C4-2B (cell line): ENCODE data around the gene SLC39A1.

Experiments
- H3K27ac ChIP-seq: fragments of 450-650 bp; 2 replicates; pipeline ENCODE4 v1.5.1; 2017
- ZFX ChIP-seq: fragments of 450-650 bp; IDR thresholded peaks from 2 replicates; pipeline ENCODE4 v1.6.1; 2017
- TF ChIP-seq, protein P1 (sequence below): fragments of 450-650 bp; conservative IDR thresholded peaks from 2 replicates; pipeline ENCODE4 v1.5.1; 2017; ENCODE audit warnings: mild to moderate bottlenecking

SLC39A1 gene

DNA sequence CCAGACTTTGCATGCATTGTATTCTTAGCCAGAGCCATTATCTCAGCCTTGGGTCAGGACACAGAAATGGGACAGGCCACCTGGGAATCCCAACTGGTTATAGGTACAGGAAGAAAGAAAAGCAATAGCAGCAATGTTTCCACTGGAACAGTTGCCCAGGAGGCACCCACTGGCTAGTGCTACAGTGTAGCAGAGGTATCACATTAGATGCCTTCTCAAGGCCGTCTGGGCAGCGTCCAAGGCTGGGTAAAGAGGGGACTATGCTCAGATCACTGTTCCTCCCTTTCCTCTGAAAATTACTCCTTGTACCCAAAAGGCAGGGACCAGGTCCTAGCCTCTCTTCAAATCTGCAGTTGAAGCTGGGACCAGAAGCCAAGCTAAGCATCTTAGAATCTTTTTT, 7.0 kb upstream of the SLC39A1 start:
- TF ChIP-seq, protein P1, sequence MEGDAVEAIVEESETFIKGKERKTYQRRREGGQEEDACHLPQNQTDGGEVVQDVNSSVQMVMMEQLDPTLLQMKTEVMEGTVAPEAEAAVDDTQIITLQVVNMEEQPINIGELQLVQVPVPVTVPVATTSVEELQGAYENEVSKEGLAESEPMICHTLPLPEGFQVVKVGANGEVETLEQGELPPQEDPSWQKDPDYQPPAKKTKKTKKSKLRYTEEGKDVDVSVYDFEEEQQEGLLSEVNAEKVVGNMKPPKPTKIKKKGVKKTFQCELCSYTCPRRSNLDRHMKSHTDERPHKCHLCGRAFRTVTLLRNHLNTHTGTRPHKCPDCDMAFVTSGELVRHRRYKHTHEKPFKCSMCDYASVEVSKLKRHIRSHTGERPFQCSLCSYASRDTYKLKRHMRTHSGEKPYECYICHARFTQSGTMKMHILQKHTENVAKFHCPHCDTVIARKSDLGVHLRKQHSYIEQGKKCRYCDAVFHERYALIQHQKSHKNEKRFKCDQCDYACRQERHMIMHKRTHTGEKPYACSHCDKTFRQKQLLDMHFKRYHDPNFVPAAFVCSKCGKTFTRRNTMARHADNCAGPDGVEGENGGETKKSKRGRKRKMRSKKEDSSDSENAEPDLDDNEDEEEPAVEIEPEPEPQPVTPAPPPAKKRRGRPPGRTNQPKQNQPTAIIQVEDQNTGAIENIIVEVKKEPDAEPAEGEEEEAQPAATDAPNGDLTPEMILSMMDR, result no peak
- TF ChIP-seq ZFX, result no peak
- peak overlapping the region; percentile 97; the same call in 1 of the 2 replicates for H3K27ac ChIP-seq

DNA sequence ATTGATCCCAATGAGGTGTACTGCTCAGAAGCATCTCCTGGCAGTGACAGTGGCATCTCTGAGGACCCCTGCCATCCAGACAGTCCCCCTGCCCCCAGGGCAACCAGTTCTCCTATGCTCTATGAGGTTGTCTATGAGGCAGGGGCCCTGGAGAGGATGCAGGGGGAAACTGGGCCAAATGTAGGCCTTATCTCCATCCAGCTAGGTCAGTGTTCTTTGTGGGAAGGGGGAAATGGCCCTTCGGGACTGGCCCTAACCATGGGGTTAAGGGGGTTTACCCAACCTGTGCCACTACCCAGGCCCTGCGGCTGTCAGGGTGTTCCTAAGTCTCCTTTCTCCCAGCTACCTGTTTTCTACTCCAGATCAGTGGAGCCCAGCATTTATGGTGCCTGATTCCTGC, 5.6 kb upstream of the SLC39A1 start:
- TF ChIP-seq ZFX, result no peak
- TF ChIP-seq, protein P1, result no peak
- H3K27ac ChIP-seq, result peak overlapping the region; percentile 97

- TF ChIP-seq ZFX, result no peak
- TF ChIP-seq, protein P1, result no peak
- peak overlapping the region; percentile 97 for H3K27ac ChIP-seq
Observed at GRCh38 chr1:153968408-153968807, 5.1 kb upstream of the SLC39A1 start.

DNA sequence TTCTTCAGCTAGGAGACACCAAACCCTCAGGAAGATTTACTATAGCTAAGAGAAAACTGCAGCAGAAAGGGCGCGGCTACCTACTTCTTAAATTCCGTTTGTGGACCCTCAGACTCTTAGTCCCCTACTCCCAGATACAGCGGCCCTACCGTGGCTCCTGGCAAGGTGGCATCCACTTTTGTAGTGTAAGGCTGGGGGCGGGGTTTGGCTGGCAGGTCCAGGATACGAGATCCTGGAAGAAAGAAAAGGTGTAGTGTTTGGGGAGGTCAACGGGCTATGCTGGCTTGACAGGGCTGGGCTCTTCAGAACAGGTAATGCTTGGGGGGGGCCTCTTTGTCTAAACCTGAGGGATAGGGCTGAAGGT, 4.6 kb upstream of the SLC39A1 start:
- H3K27ac ChIP-seq, result peak overlapping the region; percentile 97
- TF ChIP-seq, protein P1, result no peak
- TF ChIP-seq ZFX, result no peak

DNA sequence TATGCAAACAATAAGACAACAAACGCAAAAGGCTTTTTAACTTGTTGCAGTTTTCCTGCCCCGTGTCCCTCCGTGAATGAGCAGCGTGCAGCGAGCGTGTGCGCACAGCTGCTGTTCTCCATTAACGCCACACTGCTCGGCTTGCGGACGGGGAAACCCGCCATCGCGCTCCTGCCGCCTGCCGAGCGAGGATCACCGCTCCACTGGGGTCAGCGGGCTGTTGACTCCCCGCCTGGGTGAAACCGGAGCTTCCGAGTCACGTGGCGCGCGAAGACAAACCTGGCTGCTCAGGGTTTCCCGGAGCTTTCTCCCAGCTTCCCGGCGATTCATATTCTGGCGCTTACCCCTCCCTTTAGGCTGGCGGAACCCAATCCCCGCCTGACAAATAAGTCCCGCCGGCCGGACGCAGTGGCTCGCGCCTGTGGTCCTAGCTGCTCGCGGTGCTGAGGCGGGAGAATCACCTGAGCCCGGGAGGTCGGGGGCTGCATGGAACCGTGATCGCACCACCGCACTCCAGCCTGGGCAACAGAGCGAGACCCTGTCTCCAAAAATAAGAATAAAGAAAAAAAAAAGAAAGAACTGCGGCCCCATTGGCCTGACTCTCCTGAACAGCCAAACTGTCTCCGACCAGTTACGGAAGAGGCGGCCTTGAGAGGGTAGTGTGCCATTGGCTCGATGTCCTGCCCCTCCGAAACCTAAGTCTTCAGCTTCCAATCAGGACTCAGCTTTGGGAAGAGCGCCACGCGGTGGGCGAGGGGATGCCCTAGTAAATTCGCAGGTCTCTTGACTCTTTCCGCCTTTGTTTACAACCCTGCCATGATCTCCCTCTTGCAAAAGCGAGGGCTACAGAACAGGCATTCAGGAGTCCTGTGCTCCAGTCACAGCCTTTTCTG, 4.0 kb upstream of the SLC39A1 start, which contains the start of gene CREB3L4:
Gene CREB3L4, plus strand, starts transcription at position 796 of the 893 bp plus-strand sequence. CDS start 624 bp downstream, outside the sequence.
- H3K27ac ChIP-seq, result peak within 1 kb of the TSS; percentile 97
- TF ChIP-seq, protein P1, result no peak; the same call in 1 of the 2 replicates
- TF ChIP-seq ZFX, result no peak; the same call in 1 of the 2 replicates

DNA sequence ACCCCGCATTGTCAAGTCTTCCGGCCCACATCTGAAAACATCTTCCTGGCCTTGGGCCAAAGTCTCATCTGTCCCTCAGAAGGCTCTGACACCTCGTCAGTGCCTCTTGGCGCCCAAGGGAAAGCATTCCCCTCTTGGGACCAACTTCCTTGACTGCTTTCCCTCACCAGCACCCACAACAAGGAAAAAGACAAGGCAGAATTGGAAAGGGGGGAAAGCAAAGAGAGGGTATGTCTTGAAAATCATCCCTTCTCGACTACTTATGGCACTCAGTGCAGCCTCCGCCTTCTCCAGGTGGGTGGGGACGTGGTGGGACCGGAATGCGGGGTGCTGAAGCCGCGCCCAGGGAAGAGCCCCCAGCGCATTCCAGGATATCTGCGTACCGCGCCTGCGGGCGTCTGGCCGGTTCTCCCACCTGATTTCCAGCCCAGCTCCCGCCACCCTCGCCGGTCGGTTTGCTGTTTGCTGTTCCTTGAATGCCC, 554 bp upstream of the SLC39A1 start:
- TF ChIP-seq, protein P1, result no peak
- TF ChIP-seq ZFX, result no peak
- H3K27ac ChIP-seq, result peak overlapping the region; percentile 85
